GM18526 (cell line): ENCODE data around the gene CCNY.

ENCODE experiments used
- POLR2A ChIP-seq: IDR thresholded peaks from 3 replicates; pipeline ENCODE4 v1.6.1; 2011; ENCODE audit not compliant: insufficient read length; ENCODE audit errors: extremely low read depth

The CCNY gene

DNA sequence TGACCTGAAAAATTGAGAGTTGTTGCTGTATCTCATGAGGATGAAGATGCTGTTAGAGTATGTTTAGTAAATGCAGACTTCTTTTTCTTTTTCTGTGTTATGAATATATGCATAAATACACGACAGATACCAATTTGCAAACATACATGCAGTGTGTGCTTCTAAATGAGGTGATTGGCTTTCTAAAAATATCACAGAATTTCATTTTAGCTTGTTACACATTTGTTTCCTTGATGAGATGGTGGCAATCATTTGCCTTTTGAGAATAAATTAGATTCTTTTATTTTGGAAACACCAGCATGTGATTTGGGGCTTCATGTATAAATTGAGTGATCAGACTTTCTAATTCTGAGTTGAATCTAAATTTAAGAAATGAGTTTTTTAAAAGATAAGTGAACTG is 29.7 kb downstream of the CCNY start:
- no peak for TF ChIP-seq POLR2A

DNA sequence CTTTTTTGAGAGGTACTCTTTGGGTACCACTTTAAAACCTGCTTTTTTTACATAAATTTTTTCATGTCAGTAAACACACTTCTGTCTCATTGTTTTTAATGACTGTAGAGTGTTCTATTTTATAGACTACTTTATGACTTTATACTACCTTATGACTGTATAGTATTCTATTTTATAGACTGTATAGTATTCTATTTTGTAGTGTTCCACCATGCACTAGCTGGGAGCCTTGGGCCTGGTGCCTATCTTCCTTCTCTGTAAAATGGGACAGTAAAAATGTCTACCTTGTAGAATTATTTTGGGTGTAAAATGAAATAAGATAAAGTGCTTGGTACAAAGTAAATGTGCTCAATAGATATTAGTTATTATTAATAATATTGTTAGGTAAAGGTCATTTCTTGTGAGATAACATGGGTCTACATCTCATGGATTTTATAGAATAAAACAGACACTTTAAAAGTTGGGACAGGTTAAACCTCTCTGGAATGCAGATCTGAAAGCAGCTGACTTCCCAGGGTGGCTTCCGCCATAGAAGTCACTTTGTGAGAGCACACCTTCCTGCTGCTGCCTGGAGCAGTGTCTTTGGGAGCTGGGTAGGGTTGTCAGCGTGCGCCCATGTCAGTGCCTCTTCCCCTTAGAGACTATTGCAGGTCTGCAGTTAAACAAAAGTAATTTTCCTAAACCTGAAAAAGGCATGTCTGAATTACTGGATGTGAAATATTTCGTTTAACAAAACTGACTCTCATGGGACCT is 31.0 kb downstream of the CCNY start:
- TF ChIP-seq POLR2A: no peak

DNA sequence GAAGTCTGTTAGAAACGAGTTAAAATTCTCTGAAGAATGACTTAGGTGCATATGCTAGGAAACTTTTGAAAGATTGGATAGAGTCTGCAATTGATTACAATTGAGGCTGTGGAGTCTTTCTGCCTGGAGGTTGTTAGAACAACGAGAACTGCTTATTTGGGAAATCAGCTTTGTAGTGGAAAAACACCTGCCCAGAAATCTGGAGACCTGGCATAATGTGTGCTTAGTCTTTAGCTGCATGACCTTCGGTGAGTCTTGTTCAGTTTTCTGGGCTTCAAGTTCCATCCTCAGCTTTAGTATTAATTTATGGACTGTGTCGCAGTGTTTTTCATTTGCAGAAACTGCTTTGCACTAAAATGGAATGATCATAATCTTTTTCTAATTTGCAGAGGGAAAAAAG is 31.7 kb downstream of the CCNY start:
- TF ChIP-seq POLR2A: no peak

DNA sequence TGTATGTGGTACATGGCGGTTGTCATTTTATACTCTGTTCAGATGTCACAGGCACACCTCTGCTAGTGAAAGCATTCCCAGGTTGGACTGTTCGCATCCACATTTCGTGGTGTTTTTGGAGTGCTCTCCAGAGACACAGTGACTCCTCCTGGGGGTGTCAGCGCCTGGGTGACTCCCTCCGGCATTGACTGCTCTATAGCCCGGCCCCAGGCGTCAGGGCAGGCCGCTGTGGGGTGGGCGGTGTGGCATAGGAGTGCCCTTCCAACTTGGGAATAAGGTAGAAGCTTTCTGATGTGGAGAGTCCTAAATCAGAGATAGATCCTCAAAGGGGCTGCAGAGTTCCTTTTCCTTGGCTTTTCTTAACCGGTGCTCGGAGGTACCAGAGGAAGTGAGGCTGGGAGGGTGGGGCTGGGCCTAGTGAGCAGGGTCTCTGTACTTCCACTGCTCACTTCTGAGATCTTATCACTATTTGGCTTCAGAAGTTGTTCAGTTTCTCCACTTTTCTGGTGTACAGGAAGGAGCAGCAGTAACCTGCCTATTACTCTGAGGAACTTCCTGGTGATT is 32.3 kb downstream of the CCNY start:
- no peak for TF ChIP-seq POLR2A

DNA sequence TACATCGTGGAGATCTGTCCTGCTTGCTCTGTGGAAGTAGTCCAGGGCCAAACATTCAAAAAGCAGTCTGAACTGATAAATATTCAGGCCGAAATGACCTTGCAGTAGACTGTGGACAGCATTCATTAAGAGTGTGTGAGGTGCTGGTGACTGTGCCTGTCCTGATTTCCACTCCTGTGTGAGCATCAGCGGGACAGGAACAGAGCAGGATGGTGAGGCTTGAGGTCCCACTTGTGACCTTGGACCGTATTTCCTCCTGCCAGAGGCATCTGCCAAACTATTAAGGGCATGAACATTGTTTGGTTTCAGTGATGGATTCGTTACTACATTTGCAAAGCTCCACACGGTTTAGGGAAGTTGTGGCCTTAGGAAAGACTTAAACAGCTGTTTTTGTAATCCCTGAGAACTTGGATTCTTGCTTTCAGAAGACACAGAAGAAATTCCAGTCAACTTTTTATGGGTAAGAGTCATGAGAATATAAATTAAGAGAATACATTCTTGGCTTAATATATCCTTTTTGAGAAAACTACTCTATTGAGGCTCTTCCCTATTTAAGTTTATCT is 32.8 kb downstream of the CCNY start:
- no peak for TF ChIP-seq POLR2A

DNA sequence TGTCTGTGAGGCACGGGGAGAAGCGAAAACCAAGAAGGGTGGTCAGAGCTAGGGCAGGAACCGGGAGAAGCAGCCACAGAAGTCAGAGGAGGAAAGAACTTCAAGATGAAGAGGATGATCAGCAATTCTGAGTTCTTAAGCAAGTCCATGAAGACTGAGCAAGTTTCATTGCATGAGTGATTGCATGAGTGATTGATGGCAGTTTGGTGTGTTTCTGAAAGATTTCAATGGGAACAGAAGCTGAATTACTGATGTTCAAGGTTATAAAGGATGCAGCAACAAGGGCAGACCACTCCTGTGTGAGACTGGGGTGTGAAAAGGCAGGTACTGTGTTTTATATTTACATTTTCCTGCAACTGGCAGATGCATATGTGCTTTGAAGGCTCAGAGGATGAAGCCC is 35.4 kb downstream of the CCNY start:
- no peak for TF ChIP-seq POLR2A

DNA sequence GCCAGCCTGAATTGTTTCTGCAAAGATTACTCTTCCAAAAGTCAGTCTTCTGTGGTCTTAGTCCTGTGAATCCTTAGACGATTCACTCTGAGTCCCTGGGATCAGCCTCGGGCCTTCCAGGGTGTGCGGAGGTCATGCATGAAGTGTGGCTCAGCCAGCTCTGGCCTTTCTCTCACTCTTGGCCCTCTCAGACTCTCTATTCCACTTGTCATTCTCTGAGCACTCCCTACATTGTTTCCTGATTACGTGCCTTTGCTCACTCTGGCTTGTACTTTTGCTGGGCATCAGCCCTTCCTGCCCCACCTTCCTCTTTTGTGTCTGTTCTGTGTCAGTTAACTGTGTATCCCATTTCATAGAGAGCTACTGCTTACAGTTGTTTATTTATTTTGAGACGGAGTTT is 36.0 kb downstream of the CCNY start:
- no peak for TF ChIP-seq POLR2A

DNA sequence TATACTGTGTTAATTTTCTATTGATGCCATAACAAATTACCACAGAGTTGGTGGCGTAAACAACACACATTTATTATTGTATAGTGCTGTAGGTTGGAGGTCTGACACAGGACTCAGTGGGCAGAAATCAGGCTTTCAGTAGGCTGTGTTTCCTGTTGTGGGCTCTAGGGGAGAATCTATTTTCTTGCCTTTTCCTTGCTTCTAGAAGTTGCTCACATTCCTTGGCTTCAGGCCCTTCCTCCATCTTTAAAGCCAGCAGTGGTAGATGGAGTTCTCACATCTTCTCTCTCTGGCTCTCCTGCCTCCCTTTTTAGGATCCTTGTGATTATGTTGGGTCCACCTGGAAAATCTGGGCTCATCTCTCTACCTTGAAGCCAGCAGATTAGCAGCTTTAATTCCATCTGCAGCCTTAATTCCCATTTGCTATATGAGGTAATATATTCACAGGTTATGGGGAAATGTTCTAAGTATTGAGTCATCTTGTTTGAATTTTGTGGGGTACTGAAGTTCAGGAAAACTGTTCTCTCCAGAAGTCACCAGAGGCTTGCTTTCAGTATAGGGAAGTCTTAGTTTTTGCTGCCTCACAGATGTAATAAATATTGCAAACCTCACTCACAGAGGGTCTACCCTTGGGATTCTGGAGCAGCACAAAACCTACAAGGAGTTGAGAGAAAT is 38.9 kb downstream of the CCNY start:
- no peak for TF ChIP-seq POLR2A

DNA sequence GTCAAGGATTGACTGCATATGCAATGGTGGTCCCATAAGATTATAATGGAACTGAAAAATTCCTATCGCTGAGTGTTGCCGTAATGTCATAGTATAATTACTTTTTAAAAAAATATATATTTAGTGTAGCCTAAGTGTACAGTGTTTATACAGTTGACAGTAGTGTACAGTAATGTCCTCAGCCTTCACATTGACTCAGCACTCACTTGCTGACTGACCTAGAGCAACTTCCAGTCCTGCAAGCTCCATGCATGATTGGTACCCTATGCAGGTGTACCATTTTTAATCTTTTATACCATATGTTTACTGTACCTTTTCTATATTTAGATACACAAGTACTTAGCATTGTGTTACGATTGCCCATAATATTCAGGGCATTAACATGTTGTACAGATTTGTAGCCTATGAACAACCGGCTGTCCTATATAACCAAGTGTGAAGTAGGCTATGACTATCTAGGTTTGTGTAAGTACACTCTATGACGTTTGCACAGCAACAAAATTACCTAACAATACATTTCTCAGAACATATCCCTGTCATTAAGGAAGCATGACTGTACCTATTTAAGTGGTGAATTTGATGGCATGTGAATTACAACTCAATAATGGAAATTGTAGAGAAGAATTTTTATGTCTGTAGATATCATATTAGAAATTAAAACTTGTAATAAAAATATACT is 40.9 kb downstream of the CCNY start:
- no peak for TF ChIP-seq POLR2A

DNA sequence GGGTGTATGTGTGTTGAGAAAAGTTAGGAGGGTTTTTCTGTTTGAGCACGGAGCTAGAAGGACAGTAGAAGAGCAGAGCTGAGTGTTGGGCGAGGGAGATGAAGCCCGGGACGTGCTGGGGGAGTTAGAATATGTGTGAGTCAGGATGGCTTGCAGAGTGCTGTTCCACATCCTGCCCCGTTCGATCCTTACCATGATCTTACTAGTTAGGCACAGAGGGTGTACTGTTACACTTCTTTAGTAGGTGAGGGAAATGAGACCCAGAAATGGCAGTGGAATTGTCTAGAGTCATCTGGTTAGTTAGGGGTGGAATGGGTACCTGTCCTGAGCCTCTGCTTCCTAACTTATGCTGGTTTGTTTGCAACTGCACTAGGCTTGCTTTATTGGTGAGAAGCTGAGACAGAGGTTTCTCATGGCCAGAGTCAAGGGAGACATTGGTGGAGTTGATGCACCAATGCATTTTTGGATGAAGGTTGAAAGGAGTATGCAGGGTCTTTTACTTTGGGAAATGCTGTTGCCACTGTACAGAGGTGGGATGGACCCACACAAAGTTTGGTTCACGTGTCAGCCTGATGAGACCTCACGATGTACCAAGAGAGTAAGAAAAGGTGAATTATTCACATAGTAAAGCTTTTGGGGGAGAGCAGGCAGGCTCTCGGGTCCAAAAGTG is 42.4 kb downstream of the CCNY start:
- TF ChIP-seq POLR2A: no peak

DNA sequence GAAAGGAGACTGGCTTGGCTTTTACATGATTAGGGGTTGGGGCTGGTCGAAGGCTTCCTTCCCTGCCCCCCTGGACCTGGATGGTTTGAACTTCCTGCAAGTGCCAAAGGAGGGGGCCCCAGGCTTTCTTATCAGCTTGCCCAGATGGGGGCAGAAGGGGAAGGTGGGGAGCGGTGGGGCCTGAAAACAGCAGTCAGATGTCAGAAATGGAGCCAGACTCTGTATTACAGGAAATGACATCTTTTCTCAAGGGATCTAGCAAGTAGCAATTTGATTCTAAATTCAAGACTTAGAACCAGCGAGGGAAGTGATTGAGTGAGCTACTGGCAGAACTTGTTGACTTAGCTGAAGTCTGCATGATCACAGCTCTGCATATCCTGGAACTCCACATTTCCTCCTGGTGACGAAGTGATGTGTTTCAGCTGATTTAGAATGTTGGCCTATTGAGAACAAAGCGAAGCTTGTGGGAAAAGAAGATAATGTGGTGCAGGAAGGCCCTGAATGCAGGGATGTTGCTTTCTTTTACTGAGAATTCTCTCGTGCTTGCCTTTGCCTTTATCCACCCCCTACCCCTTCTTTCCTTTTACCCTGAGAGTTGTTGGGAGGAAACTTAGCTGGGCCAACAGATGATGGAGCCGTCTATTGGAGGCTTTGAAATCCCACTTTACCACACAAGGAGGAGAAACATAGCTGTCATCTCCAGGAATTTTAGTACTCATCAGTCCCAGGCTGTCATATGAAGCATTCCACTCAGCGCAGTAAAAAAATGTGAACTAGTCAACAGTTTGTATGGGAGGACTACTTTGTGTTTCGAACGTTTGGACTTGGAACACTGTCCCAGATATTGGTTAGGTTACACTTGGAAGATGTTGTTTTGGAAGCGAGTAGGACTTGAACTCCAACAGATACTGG is 43.2 kb downstream of the CCNY start:
- TF ChIP-seq POLR2A: no peak

DNA sequence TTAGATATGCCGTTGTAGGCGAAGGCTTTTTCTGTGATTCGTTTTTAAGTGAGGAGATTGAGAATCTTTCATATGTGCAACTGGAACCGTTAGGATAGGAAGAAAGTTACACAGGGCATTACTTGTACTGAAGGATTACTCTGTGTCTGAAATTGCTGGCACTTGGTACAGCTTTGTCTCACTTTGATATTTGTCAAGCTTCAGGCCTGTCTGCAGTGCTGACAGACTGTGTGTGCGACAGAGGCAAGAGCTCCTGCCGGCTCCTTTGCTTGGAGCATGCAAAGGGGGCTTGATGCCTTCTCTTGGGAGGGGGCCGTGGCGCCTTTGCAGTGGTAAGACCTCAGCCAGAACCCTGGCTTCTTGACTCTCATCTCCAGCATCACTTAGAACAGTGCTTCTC is 45.8 kb downstream of the CCNY start:
- no peak for TF ChIP-seq POLR2A

DNA sequence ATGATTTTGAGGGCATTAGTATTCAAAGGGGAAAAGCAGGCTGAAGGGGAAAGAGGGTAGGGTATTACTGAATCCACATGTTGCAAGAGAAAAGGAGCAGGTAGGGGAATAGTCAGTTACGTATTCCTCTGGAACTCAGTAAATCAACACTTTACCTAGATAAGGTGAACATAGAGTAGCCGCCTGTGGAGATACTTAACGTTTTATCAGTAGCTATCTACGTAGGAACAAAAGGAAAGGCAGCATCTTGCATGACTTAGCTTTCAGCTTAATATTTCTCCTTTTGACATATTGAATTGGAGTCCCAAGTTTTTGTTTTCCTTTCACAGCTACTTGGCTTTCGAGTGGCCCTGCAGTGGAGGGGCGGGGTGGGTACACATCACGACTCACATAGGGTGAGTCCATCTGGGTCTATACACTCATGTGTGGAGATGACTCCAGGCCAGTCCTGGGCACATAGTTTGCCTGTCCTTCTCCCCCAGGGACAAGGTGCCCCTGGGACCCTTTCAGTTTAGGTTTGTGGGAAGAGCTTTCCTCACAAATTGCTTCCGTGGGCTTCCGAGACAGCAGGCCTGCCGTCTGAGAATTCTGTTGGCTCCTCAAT is 48.1 kb downstream of the CCNY start:
- TF ChIP-seq POLR2A: no peak
